HL-60 (cell line): ENCODE measurements around the gene H19.

Experiments
- GABPA ChIP-seq: IDR thresholded peaks from 2 replicates; pipeline ENCODE4 v1.6.1; 2012; ENCODE audit warnings: low read depth
- POLR2AphosphoS5 ChIP-seq: IDR thresholded peaks from 2 replicates; pipeline ENCODE4 v1.6.1; 2012; ENCODE audit warnings: low read depth
- TF ChIP-seq, protein P1 (sequence below): IDR thresholded peaks from 2 replicates; pipeline ENCODE4 v1.6.1; 2012; ENCODE audit warnings: low read depth; ENCODE audit not compliant: insufficient replicate concordance
- TF ChIP-seq, protein P2 (sequence below): IDR thresholded peaks from one replicate; pipeline ENCODE4 v1.5.1; 2011; ENCODE audit warnings: low read length, control low read depth, inconsistent platforms; ENCODE audit not compliant: insufficient read depth

DNA sequence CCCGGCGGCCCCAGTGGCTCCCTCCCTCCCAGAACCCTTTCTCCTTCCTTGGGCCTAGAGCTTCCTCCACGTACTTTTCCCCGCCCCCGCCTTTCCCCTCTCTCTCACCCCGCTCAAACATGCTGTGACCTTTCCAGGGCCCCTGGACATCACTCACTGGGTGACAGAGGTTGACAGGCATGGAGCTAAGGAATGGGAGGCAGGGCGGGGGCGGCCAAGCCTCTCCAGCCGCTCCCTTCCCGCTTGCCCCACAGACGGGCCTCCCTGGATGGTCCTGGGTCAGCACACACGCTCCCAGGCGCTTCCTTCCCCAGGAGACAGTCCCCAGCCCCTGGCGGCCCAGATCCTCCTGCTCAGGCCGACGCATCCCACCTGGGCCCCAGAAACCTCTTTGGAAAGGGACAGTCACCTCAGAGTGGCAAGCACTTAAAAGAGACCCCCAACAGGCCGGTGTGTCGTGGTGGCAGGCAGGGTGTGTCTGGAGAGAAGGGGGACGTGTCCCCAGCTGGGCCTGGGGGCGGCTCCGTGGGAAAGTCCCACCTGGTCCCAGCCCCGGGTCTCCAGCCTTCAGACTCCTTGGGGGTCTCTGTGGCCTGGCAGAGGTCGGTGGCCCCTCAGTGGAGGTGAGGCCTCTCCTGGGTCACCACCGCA, 8.8 kb downstream of the H19 start:
- TF ChIP-seq, protein P1, sequence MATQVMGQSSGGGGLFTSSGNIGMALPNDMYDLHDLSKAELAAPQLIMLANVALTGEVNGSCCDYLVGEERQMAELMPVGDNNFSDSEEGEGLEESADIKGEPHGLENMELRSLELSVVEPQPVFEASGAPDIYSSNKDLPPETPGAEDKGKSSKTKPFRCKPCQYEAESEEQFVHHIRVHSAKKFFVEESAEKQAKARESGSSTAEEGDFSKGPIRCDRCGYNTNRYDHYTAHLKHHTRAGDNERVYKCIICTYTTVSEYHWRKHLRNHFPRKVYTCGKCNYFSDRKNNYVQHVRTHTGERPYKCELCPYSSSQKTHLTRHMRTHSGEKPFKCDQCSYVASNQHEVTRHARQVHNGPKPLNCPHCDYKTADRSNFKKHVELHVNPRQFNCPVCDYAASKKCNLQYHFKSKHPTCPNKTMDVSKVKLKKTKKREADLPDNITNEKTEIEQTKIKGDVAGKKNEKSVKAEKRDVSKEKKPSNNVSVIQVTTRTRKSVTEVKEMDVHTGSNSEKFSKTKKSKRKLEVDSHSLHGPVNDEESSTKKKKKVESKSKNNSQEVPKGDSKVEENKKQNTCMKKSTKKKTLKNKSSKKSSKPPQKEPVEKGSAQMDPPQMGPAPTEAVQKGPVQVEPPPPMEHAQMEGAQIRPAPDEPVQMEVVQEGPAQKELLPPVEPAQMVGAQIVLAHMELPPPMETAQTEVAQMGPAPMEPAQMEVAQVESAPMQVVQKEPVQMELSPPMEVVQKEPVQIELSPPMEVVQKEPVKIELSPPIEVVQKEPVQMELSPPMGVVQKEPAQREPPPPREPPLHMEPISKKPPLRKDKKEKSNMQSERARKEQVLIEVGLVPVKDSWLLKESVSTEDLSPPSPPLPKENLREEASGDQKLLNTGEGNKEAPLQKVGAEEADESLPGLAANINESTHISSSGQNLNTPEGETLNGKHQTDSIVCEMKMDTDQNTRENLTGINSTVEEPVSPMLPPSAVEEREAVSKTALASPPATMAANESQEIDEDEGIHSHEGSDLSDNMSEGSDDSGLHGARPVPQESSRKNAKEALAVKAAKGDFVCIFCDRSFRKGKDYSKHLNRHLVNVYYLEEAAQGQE = no peak
- TF ChIP-seq POLR2AphosphoS5 (no peak), GABPA (no peak)
- TF ChIP-seq, protein P2, sequence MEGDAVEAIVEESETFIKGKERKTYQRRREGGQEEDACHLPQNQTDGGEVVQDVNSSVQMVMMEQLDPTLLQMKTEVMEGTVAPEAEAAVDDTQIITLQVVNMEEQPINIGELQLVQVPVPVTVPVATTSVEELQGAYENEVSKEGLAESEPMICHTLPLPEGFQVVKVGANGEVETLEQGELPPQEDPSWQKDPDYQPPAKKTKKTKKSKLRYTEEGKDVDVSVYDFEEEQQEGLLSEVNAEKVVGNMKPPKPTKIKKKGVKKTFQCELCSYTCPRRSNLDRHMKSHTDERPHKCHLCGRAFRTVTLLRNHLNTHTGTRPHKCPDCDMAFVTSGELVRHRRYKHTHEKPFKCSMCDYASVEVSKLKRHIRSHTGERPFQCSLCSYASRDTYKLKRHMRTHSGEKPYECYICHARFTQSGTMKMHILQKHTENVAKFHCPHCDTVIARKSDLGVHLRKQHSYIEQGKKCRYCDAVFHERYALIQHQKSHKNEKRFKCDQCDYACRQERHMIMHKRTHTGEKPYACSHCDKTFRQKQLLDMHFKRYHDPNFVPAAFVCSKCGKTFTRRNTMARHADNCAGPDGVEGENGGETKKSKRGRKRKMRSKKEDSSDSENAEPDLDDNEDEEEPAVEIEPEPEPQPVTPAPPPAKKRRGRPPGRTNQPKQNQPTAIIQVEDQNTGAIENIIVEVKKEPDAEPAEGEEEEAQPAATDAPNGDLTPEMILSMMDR = no peak
